ENCODE data around the gene OR52M1.

GRCh38 chr11:4580124-4580523, 35.1 kb downstream of the OR52M1 start:
- TF ChIP-seq, protein P1, sequence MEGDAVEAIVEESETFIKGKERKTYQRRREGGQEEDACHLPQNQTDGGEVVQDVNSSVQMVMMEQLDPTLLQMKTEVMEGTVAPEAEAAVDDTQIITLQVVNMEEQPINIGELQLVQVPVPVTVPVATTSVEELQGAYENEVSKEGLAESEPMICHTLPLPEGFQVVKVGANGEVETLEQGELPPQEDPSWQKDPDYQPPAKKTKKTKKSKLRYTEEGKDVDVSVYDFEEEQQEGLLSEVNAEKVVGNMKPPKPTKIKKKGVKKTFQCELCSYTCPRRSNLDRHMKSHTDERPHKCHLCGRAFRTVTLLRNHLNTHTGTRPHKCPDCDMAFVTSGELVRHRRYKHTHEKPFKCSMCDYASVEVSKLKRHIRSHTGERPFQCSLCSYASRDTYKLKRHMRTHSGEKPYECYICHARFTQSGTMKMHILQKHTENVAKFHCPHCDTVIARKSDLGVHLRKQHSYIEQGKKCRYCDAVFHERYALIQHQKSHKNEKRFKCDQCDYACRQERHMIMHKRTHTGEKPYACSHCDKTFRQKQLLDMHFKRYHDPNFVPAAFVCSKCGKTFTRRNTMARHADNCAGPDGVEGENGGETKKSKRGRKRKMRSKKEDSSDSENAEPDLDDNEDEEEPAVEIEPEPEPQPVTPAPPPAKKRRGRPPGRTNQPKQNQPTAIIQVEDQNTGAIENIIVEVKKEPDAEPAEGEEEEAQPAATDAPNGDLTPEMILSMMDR (IDR thresholded peaks at IDR 0.05; ENCODE audit: low read depth, low read length, poor library complexity, severe bottlenecking): no peak
- no peak for TF ChIP-seq EZH2phosphoT487 (IDR thresholded peaks at IDR 0.05; ENCODE audit: borderline replicate concordance, low read length)
